LNCaP clone FGC (cell line): ENCODE results near the gene WFS1.

Source experiments
- DNase-seq: peaks from one replicate; pipeline ENCODE4 v3.0.0-alpha.2; 2011; ENCODE audit warnings: low read depth
- H3K4me3 ChIP-seq: 2 replicates; pipeline ENCODE4 v1.5.1; 2011; ENCODE audit warnings: mild to moderate bottlenecking, low read depth, low read length, control low read depth
- TF ChIP-seq, protein P1 (sequence below): IDR thresholded peaks from 2 replicates; pipeline ENCODE4 v1.5.1; 2012; ENCODE audit warnings: mild to moderate bottlenecking; ENCODE audit not compliant: control insufficient read depth, insufficient read depth; ENCODE audit errors: extremely low read depth

WFS1 gene

DNA sequence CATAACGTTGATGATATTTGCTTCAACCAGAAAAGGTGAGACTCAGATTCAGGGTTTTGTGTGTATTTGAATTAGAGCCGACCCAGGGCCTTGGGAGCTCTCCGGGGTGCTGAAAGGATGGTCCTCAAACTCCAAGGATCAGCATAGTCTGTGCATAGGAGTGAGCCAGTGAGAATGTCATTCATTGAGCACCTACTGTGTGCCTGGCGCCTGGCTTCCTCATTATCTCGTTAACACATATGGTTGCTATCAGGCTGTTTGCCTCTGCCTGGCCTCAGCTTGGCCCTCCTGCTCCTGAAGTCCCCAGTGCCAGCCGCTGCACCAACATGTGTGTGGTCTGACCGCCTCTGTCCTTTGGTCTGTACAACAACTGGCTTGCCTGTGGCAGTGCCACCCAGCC, 44.2 kb upstream of the WFS1 start:
- H3K4me3 ChIP-seq = no peak overlapping the region
- TF ChIP-seq, protein P1, sequence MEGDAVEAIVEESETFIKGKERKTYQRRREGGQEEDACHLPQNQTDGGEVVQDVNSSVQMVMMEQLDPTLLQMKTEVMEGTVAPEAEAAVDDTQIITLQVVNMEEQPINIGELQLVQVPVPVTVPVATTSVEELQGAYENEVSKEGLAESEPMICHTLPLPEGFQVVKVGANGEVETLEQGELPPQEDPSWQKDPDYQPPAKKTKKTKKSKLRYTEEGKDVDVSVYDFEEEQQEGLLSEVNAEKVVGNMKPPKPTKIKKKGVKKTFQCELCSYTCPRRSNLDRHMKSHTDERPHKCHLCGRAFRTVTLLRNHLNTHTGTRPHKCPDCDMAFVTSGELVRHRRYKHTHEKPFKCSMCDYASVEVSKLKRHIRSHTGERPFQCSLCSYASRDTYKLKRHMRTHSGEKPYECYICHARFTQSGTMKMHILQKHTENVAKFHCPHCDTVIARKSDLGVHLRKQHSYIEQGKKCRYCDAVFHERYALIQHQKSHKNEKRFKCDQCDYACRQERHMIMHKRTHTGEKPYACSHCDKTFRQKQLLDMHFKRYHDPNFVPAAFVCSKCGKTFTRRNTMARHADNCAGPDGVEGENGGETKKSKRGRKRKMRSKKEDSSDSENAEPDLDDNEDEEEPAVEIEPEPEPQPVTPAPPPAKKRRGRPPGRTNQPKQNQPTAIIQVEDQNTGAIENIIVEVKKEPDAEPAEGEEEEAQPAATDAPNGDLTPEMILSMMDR = no peak
- no peak for DNase-seq

DNA sequence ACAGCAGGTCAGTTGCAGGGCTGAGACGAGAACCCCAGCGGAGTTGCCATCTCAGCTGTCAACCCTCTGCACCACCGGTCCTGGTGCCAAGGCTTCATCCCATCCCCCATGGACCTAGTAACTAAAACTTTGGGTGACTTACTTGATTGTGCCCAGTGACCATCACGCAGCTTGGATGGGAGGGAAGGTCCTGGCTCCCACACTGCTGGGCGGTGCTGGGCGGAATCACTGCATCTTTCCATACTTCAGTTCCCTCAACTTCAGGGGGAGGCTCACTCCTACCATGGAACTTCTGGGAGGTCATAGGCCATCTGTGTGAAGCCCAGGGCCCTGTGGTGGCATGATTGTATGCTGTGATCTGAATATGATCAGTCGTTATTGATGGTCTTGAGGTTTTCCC, 43.1 kb upstream of the WFS1 start:
- no peak for DNase-seq
- H3K4me3 ChIP-seq = no peak overlapping the region
- TF ChIP-seq, protein P1 = no peak

DNA sequence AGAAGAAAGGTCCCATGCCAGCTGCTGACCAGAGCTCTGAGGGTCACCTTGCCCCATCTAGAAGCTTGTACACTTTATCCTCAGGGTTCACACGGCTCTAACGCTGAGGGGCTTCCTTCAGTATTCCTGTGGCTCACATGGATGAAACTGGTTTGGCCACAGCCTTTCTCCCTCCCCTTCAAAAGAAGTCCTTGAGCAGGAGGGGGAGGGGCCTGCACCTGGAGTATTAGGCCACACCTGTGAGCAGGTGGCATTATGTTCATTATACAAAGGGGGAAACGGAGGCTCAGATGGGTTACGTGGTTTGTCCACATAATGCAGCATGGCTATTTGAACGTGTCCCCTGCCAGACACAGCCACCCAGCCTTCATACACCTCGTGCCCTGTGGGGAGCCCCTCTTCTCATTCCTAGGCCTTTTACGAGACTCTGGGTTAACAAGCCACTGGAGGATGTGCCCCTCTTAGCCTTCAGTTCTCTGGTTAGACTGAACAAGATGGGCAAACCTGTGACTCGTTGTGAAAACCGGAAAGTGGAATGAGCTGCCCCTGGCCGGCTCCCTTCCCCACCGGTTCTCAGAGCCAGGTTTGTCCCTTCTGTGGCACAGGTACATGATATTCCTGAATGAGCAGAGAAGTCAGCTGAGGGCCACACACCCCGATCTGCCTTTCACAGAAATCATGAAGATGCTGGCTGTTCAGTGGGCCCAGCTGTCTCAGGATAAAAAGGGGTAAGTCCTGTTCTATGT, 42.1 kb upstream of the WFS1 start:
- no peak for DNase-seq
- TF ChIP-seq, protein P1 = no peak
- H3K4me3 ChIP-seq = no peak overlapping the region

DNA sequence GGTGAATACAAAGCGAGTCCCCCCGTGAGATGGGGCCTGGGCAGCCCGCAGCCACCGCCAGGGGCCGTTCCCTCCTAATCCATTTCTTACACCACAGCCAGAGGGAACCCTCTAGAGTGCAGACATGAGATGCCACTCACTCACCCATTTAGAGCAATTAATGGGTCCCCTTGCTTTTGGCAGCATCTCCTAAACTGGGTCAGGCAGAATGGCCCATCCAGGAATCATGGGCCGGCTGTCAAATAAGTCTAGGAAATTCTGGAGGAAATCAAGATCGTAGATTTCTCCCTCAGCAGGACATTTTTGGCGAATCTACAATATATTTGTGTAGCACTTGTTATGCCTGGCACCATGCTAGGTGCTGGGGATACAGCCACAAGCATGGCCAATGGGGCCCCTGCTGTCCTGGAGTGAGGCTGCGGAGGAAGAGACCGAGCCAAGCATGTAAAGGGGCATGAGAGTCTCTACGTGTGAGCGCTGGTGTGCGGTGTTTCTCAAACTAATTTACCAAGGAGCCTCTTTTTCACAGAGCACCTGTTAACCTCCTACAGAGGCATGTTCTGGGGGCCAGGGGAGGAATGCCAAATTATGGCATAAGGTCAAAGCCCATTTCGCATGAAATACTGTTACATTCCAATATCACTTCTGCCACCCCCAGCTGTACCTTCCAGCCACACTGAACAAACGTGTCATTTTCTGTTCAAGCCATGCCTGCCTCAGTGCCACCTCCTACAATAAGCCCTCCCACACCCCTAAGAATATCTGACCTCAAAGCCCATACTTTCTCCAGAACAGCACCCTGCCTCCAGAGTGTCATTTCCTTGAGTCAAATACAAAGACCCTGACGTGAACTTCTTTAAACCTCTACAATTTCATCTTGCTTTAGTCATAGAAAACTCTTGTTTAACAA, 41.2 kb upstream of the WFS1 start:
- no peak overlapping the region for H3K4me3 ChIP-seq
- DNase-seq = no peak
- TF ChIP-seq, protein P1 = no peak

DNA sequence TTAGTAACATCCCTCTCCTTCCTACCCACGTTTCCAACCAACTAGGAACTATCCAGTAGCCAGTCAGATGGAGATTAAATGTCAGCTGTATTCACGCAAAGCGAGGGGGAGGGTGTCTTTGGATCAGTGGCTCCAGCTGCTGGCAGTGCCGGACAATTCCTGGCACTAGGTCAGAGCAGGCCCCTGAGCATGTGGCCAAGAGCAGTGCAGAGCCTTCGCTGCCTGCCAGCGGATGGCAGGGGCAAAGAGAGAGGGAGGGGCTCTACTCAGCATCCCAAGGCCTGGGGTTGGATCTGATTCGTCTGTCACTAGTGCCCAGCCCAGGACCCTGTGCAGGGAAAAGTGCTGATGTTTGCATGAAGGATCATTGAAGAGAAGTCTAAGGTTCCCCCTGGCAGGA, 40.6 kb upstream of the WFS1 start:
- TF ChIP-seq, protein P1 = 0 out of 2 replicates have a peak, but pooled peaks have one; percentile 10
- no peak overlapping the region for H3K4me3 ChIP-seq
- no peak for DNase-seq

DNA sequence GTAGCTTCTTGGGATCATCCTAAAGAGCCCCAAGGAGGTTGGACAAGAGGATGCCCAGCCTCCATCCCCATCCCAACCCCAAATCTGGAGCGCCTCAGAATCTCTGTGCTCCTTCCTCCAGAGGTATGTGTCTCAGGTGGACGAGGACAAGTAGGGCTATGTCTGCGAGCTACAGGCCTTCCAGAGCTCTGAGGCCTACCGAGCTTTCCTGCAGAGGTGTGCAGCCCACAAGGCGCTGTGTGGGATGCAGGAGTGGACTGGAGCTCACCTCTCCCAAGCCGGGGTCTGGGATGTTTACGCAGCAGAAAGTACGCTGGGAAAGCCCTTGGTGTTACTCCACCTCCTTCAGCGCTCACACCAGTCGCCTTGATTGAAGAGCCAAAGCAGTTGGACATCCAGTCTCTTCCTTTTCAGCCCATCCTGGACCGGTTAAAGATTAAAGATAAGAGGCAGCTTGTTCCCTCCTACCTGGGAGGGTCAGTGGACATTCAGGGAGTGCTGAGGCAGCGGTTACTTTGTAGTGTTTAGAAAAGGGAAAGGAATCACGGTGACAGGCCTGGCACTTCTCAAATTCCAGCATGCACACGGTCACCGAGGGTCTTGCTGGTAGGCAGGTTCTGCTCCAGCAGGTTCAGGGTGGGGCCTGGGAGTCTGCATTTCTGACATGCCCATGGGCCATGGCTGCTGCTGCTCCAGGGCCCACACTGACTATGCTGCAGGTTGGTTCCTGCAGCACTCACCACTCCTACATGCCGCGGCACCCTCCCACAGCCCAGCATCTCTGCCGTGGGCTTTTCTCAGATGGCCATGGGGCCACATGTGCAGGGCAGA, 39.8 kb upstream of the WFS1 start:
- no peak overlapping the region for H3K4me3 ChIP-seq
- no peak for DNase-seq
- TF ChIP-seq, protein P1 = no peak
